ENCODE measurements around the gene MYO7A.

- TF ChIP-seq CTCF (IDR thresholded peaks at IDR 0.05; ENCODE audit: insufficient read depth, low read depth, low read length) (no peak), EZH2 (IDR thresholded peaks at IDR 0.05; ENCODE audit: insufficient read depth, low read length) (no peak)
Measured at GRCh38 chr11:77244277-77245027, 116.4 kb downstream of the MYO7A start.
